HUES64 (cell line): Measurements from ENCODE around the gene CNOT4. TPM values are rescaled to one million over a fixed set of nuclear protein-coding genes. Genes with fewer than 3 reads are reported as not detected.

Experiments
- H3K27ac ChIP-seq: 2 replicates; pipeline ENCODE4 v1.7.0; 2013; ENCODE audit warnings: low read depth, low read length, inconsistent platforms
- H3K27me3 ChIP-seq: 2 replicates; pipeline ENCODE4 v1.6.1; 2013; ENCODE audit warnings: mild to moderate bottlenecking, low read length; ENCODE audit not compliant: insufficient read depth
- H3K36me3 ChIP-seq: 2 replicates; pipeline ENCODE4 v1.6.1; 2013; ENCODE audit warnings: mild to moderate bottlenecking, low read length; ENCODE audit not compliant: insufficient read depth
- H3K4me1 ChIP-seq: 2 replicates; pipeline ENCODE4 v1.6.1; 2013; ENCODE audit warnings: mild to moderate bottlenecking, low read length, moderate library complexity; ENCODE audit not compliant: insufficient read depth
- H3K4me3 ChIP-seq: 2 replicates; pipeline ENCODE4 v1.5.1; 2013; ENCODE audit warnings: mild to moderate bottlenecking, low read length, moderate library complexity
- H3K9ac ChIP-seq: 2 replicates; pipeline ENCODE4 v1.6.1; 2013; ENCODE audit warnings: mild to moderate bottlenecking, low read depth, low read length
- H3K9me3 ChIP-seq: 2 replicates; pipeline ENCODE4 v1.6.1; 2013; ENCODE audit warnings: low read depth, low read length; ENCODE audit not compliant: insufficient read depth
- WGBS: fragments of 150-250, 120-280 bp; methylation state at CpG from one replicate; pipeline ENCODE4 v1.1.7; 2013; ENCODE audit warnings: missing lambda C conversion rate; 5-methylcytosine and 5-hydroxymethylcytosine counted together
- polyA plus RNA-seq, 2 experiments: library from polyadenylated mRNA; stranded (reverse); fragments of 50-300 nt; gene quantifications; one replicate each; pipeline ENCODE4 v1.2.3, GENCODE V29; 2013

The CNOT4 gene
- polyA plus RNA-seq (2013, experiment 1 of 2) = 13.6 TPM
- 14.1 TPM for polyA plus RNA-seq (2013, experiment 2 of 2)

GRCh38 chr7:135509839-135510591, at the start of gene CNOT4:
Gene CNOT4, minus strand, starts transcription at chr7:135510102. Its CDS starts 71,771 bp downstream, at chr7:135438331.
- no peaks in the 10 kb centered on the region for H3K36me3 ChIP-seq
- peak within 1 kb of the TSS; percentile 96 for H3K27ac ChIP-seq
- H3K4me1 ChIP-seq = peaks cover 12% of the 10 kb centered on the region
- H3K9me3 ChIP-seq = no peaks in the 10 kb centered on the region
- peaks cover 7% of the 10 kb centered on the region; the same call in 1 of the 2 replicates for H3K27me3 ChIP-seq
- peak within 1 kb of the TSS; percentile 99 for H3K9ac ChIP-seq
- H3K4me3 ChIP-seq = peak within 1 kb of the TSS; percentile 84
- under 1% methylated on average over 55 of the region's 55 CpGs for WGBS

DNA sequence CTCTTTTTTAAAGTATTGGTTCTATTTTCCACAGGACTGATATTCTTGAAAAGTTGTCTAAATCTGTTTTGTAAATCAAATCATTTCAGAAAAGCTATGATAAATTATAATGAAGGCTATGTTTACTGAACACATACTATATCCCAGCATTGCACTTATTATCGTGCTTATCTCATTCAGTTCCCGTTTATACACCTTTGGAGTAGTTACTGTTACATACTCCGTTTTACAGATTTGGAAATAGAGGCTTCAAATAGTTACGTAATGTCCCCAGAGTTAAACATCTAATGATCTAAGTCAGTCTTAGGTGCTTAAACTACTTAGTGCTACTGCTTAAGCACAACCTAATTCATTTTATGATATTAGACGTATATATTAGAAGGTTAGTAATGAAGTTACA, 49.0 kb upstream of the CNOT4 start:
- Histone ChIP-seq H3K9ac (peak overlapping the region; percentile 98), H3K27ac (no peak overlapping the region)
- WGBS = 73% methylated on average over 4 of the region's 5 CpGs

DNA sequence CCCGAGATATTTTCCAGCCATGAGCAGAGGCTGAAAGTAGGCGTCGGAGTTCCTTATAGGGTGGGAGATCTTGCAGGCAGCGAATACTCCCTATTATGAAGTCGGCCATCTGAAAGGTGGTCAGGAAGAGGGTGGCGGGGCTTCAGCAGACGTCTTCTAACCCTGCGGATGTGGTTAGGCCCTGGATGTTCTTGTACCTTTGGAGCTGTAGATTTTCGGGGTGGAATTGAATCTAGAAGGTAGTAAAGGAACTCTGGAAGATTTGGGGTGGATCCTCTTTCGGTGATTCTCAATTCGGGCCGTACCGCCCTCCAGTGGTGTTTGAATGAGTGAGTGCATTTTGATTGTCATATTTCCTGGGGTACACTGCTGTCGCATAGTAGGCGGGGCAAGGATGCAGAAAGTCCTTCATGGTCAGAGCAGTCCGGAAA, 48.5 kb upstream of the CNOT4 start:
- Histone ChIP-seq H3K4me3 (peak overlapping the region; percentile 90), H3K27me3 (no peaks in the 10 kb centered on the region), H3K4me1 (peaks cover 23% of the 10 kb centered on the region), H3K9ac (peak overlapping the region; percentile 98), H3K9me3 (no peaks in the 10 kb centered on the region), H3K27ac (peak overlapping the region; percentile 95), H3K36me3 (no peaks in the 10 kb centered on the region)
- under 1% methylated on average over 16 of the region's 16 CpGs for WGBS

More for the DNA sequence above, 49.0 kb upstream of the CNOT4 start:
- Histone ChIP-seq H3K27me3 (no peaks in the 10 kb centered on the region), H3K36me3 (no peaks in the 10 kb centered on the region), H3K9me3 (no peaks in the 10 kb centered on the region), H3K4me3 (peak overlapping the region; percentile 90), H3K4me1 (peaks cover 23% of the 10 kb centered on the region)

- H3K27ac ChIP-seq = peak within 1 kb of the TSS; percentile 95
- under 1% methylated on average over 35 of the region's 38 CpGs for WGBS
- H3K4me1 ChIP-seq = peaks cover 23% of the 10 kb centered on the region
Observed at GRCh38 chr7:135557455-135558336, 47.8 kb upstream of the CNOT4 start, which contains the start of gene NUP205. Gene NUP205, plus strand, starts transcription at chr7:135557917. Its CDS starts 28 bp downstream, at chr7:135557945.

DNA sequence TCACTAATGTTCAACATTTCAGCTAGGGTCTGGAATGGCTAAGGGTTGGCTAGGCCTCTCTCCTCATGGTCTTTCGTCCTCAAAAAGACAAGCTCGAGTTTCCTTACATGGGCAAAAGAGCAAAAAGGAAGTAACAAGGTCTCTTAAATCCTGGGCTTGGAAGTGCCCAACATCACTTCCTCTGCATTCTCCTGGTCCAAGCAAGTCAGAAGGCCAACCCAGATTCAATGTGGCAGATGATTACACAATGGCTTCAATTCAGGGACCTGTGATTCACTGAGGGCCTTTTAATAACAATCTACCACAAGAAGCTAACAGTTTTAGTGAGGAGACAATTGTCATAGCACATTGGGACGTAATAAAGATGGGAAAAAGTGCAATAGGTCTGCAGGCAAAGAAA, 43.4 kb upstream of the CNOT4 start:
- WGBS = 95% methylated on average over 3 of the region's 3 CpGs
- Histone ChIP-seq H3K4me3 (no peak overlapping the region), H3K4me1 (no peaks in the 10 kb centered on the region), H3K9ac (no peak overlapping the region), H3K36me3 (no peaks in the 10 kb centered on the region), H3K9me3 (no peaks in the 10 kb centered on the region), H3K27ac (no peak overlapping the region), H3K27me3 (no peaks in the 10 kb centered on the region)

More at GRCh38 chr7:135557455-135558336, 47.8 kb upstream of the CNOT4 start, which contains the start of gene NUP205:
- Histone ChIP-seq H3K27me3 (no peaks in the 10 kb centered on the region), H3K9me3 (no peaks in the 10 kb centered on the region), H3K4me3 (peak within 1 kb of the TSS; percentile 90), H3K9ac (peak within 1 kb of the TSS; percentile 98), H3K36me3 (no peaks in the 10 kb centered on the region)

- no peaks in the 10 kb centered on the region for H3K27me3 ChIP-seq
- H3K9me3 ChIP-seq = no peaks in the 10 kb centered on the region
- 61% methylated on average over 3 of the region's 3 CpGs for WGBS
- H3K4me1 ChIP-seq = no peaks in the 10 kb centered on the region
- H3K27ac ChIP-seq = no peak overlapping the region
- no peak overlapping the region for H3K4me3 ChIP-seq
- H3K9ac ChIP-seq = no peak overlapping the region
- no peaks in the 10 kb centered on the region for H3K36me3 ChIP-seq
Observed at GRCh38 chr7:135552148-135552547, 42.2 kb upstream of the CNOT4 start.

DNA sequence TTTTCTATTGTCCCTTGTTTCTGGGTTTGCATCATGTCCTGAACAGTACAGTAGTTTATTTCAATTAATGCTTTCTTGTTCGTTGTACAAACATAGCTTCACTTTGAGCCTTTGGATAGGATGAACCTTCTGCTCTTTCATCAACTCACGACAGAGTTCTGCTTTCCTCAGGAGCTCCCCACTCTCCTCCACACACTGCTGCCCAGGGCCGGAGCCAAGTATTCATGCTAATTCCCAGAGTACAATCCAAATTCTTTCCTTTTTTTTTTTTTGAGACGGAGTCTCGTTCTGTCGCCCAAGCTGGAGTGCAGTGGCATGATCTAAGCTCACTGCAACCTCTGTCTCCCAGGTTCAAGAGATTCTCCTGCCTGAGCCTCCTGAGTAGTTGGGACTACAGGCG, 40.3 kb upstream of the CNOT4 start:
- Histone ChIP-seq H3K4me3 (no peak overlapping the region), H3K9ac (no peak overlapping the region), H3K9me3 (no peaks in the 10 kb centered on the region), H3K27ac (no peak overlapping the region), H3K4me1 (no peaks in the 10 kb centered on the region), H3K36me3 (no peaks in the 10 kb centered on the region), H3K27me3 (no peaks in the 10 kb centered on the region)
- 91% methylated on average over 7 of the region's 7 CpGs for WGBS

GRCh38 chr7:135541029-135541428, 31.1 kb upstream of the CNOT4 start:
- 97% methylated on average over 6 of the region's 6 CpGs for WGBS
- Histone ChIP-seq H3K9me3 (no peaks in the 10 kb centered on the region), H3K4me3 (no peak overlapping the region), H3K27me3 (no peaks in the 10 kb centered on the region), H3K9ac (no peak overlapping the region), H3K4me1 (0 out of 2 replicates have a peak, but pooled peaks cover 2% of the 10 kb centered on the region), H3K36me3 (no peaks in the 10 kb centered on the region), H3K27ac (no peak overlapping the region)

DNA sequence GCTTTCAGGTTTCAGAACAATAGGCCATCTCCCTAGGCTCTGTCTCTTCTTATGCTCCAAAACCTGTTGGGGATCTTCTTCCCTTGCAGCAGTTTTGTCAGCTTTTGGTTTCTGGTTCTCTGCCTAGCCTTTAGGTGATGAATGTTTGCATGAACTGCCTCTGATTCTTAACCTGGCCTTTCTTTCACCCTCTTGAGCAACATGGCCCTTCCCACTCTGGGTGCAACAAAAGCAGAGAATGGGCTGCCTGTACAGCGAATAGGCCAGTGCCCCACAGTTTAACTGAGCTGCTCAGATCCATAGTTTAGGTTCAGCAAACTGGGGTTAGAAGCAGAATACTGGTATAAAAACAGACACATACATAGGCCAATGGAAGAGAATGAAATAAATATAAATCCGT, 29.7 kb upstream of the CNOT4 start:
- no peaks in the 10 kb centered on the region for H3K27me3 ChIP-seq
- no peaks in the 10 kb centered on the region for H3K9me3 ChIP-seq
- no peak overlapping the region for H3K4me3 ChIP-seq
- WGBS = 89% methylated on average over 1 of the region's 2 CpGs
- H3K27ac ChIP-seq = no peak overlapping the region
- H3K9ac ChIP-seq = no peak overlapping the region
- H3K4me1 ChIP-seq = 0 out of 2 replicates have a peak, but pooled peaks cover 2% of the 10 kb centered on the region
- no peaks in the 10 kb centered on the region for H3K36me3 ChIP-seq

DNA sequence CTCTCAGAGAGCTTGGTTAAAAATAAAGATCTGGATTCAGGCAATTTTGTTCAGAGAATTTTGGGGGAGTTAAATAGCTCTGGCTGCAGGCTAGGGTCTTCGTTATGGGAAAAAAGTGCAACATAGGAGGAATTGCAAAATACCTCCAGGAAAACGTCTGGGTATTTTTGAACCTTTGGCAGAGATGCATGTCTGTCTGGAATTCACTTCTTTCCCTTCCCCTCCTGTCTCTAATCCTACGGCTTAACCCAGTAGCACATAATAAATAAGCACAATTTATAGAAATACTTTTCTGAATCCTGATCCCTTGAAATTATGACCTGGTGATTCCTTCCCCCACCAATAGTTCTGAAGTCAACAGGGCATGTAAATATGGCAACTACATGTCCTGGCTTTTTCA, 28.5 kb upstream of the CNOT4 start:
- Histone ChIP-seq H3K4me3 (no peak overlapping the region), H3K36me3 (no peaks in the 10 kb centered on the region), H3K27me3 (no peaks in the 10 kb centered on the region), H3K27ac (no peak overlapping the region), H3K9me3 (no peaks in the 10 kb centered on the region), H3K9ac (no peak overlapping the region), H3K4me1 (0 out of 2 replicates have a peak, but pooled peaks cover 2% of the 10 kb centered on the region)
- WGBS = 80% methylated on average over 3 of the region's 3 CpGs

DNA sequence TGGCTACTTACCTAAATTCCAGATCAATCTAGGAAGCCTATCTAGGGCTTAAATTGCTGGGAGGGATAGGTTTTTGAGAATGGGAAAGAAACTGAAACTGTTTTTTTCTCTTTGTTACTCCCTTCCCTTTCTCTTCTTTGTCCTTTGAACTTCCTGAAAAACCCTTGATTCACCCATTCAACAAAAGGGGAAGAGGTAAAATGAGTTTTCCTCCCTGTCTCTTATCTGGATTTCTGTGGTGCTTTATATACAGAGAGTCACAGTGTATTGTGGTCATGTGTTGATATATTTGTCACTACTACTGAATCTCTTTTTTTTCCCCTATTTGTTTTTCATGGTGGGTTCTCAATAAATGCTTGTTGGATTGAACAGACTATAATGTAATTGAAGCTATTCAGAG, 28.0 kb upstream of the CNOT4 start:
- H3K9me3 ChIP-seq = no peaks in the 10 kb centered on the region
- no peaks in the 10 kb centered on the region for H3K36me3 ChIP-seq
- no peak overlapping the region for H3K27ac ChIP-seq
- no peak overlapping the region for H3K4me3 ChIP-seq
- H3K4me1 ChIP-seq = 0 out of 2 replicates have a peak, but pooled peaks cover 2% of the 10 kb centered on the region
- H3K9ac ChIP-seq = no peak overlapping the region
- H3K27me3 ChIP-seq = no peaks in the 10 kb centered on the region
